K562 (cell line): ENCODE results near the gene CERS6. TPM values are rescaled to one million over a fixed set of nuclear protein-coding genes. Genes with fewer than 3 reads are reported as not detected.

ENCODE experiments used
- CREB5 ChIP-seq: fragments of 250-450 bp; sonication (Bioruptor Pico); IDR thresholded peaks from 2 replicates; pipeline ENCODE4 v1.5.0; 2020; ENCODE audit warnings: mild to moderate bottlenecking
- E2F4 ChIP-seq: sonication (generic); formaldehyde crosslinking; IDR thresholded peaks from 2 replicates; pipeline ENCODE4 v1.8.0; 2022; ENCODE audit warnings: mild to moderate bottlenecking, low read depth, missing genetic modification reagents
- FOXA1 ChIP-seq: fragments of 450-650 bp; IDR thresholded peaks from 2 replicates; pipeline ENCODE4 v1.6.1; 2016; ENCODE audit warnings: mild to moderate bottlenecking, borderline replicate concordance
- FUS ChIP-seq: fragments of 200-400 bp; formaldehyde crosslinking; optimal IDR thresholded peaks from 2 replicates; pipeline ENCODE3; 2017; ENCODE audit warnings: low read depth, low read length
- HDAC3 ChIP-seq: fragments of 450-650 bp; IDR thresholded peaks from 2 replicates; pipeline ENCODE4 v1.6.1; 2018; ENCODE audit warnings: borderline replicate concordance, mild to moderate bottlenecking, moderate library complexity; ENCODE audit not compliant: partially characterized antibody
- JUND ChIP-seq, 2 experiments: IDR thresholded peaks; 2 replicates in 1 of 2; 3 replicates in 1 of 2; pipeline ENCODE4 v1.6.1; 2011; ENCODE audit warnings: borderline replicate concordance in 2 of 2, low read depth in 2 of 2, low read length in 2 of 2, improper control_type of control experiment in 1 of 2, missing biosample characterization in 1 of 2, missing genetic modification characterization in 1 of 2, missing genetic modification reagents in 1 of 2
- MCM5 ChIP-seq: fragments of 450-650 bp; IDR thresholded peaks from 2 replicates; pipeline ENCODE4 v1.6.1; 2016; ENCODE audit warnings: low read depth
- PRDM10 ChIP-seq: fragments of 450-650 bp; IDR thresholded peaks from 2 replicates; pipeline ENCODE4 v1.6.1; 2018; ENCODE audit not compliant: partially characterized antibody
- RAD21 ChIP-seq, 2 experiments: fragments of 250-450 bp in 1 of 2; fragments of 450-650 bp in 1 of 2; sonication (Bioruptor Pico) in 1 of 2; formaldehyde crosslinking in 1 of 2; IDR thresholded peaks in 1 of 2; conservative IDR thresholded peaks in 1 of 2; 2 replicates each; pipeline versions ENCODE4 v1.4.0 to v1.8.0; 2020 to 2022; ENCODE audit warnings: mild to moderate bottlenecking in 2 of 2, moderate library complexity in 1 of 2
- SRSF7 ChIP-seq: fragments of 200-400 bp; formaldehyde crosslinking; optimal IDR thresholded peaks from 2 replicates; pipeline ENCODE3; 2017; ENCODE audit warnings: mild to moderate bottlenecking, low read depth, low read length
- TSHZ1 ChIP-seq: fragments of 250-450 bp; sonication (Bioruptor Pico); IDR thresholded peaks from 2 replicates; pipeline ENCODE4 v1.4.0; 2020; ENCODE audit warnings: mild to moderate bottlenecking, moderate library complexity
- ZBED1 ChIP-seq: IDR thresholded peaks from 2 replicates; pipeline ENCODE4 v1.6.1; 2014
- ZNF146 ChIP-seq: IDR thresholded peaks from one replicate; pipeline ENCODE4 v1.6.1; 2018; ENCODE audit warnings: missing compliant biosample characterization; ENCODE audit not compliant: unreplicated experiment
- ZNF324 ChIP-seq: fragments of 250-450 bp; sonication (Bioruptor Pico); IDR thresholded peaks from 2 replicates; pipeline ENCODE4 v1.4.0; 2020; ENCODE audit warnings: mild to moderate bottlenecking
- ZNF785 ChIP-seq: fragments of 250-450 bp; sonication (Bioruptor Pico); IDR thresholded peaks from 2 replicates; pipeline ENCODE4 v1.4.0; 2020; ENCODE audit warnings: mild to moderate bottlenecking
- polyA plus RNA-seq, 8 experiments: library from polyadenylated mRNA; depleted of rRNA in 4 of 8; stranded (reverse) in 5 of 8; unstranded in 3 of 8; fragments of >200 nt; fragmentation: Nextera tagmentation in 2 of 8; fragmentation: Illumina TruSeq in 1 of 8; extraction: Ambion mirVana in 2 of 8; extraction: Trizol in 1 of 8; gene quantifications; 2 replicates each; pipeline versions ENCODE4 v1.2.1 to v1.2.3, GENCODE V29; 2011 to 2014; ENCODE audit warnings: inconsistent platforms in 1 of 8, missing spikeins in 1 of 8
- total RNA-seq, 7 experiments: library from RNA; depleted of rRNA in 6 of 7; stranded (reverse); fragments of >200 nt in 6 of 7; fragmentation: Illumina TruSeq in 2 of 7; extraction: Trizol in 2 of 7; gene quantifications; 2 replicates each; pipeline versions ENCODE4 v1.2.1 to v1.2.3, GENCODE V29; 2011 to 2021; ENCODE audit warnings: low replicate concordance in 1 of 7

CERS6 gene
- total and polyA plus RNA-seq, 9 of the 15 experiments (the other 6 are each of a cell fraction or from before 2014, with no cell fraction given): 1.6 to 13.6 (median 11.4) TPM

GRCh38 chr2:168685600-168686451 lies 229.8 kb downstream of the CERS6 start (continued):
- TF ChIP-seq PRDM10: no peak
- no peak for TF ChIP-seq MCM5
- TF ChIP-seq SRSF7: no peak
- TF ChIP-seq JUND (IDR thresholded peaks at IDR 0.05; ENCODE audit: borderline replicate concordance, low read depth, low read length): peak; percentile 79
- no peak; the same call in 2 of the 3 replicates for TF ChIP-seq JUND (tag; IDR thresholded peaks at IDR 0.05; ENCODE audit: borderline replicate concordance, low read depth, low read length)
- no peak for TF ChIP-seq ZNF324 (CRISPR knock-in tag)
- no peak for TF ChIP-seq TSHZ1 (CRISPR knock-in tag)
- no peak for TF ChIP-seq CREB5
- no peak for TF ChIP-seq FUS
- no peak for TF ChIP-seq HDAC3
- no peak for TF ChIP-seq ZNF785 (CRISPR knock-in tag)
- TF ChIP-seq E2F4 (CRISPR knock-in tag): no peak
- TF ChIP-seq ZNF146 (CRISPR knock-in tag): no peak
- no peak for TF ChIP-seq ZBED1
- TF ChIP-seq RAD21 (CRISPR knock-in tag; conservative IDR thresholded peaks at IDR 0.05 in 1 of 2, IDR thresholded peaks at IDR 0.05 in 1 of 2): peak in 1 of 2 experiments; percentile 11; a peak in 2 of 4 replicates
- no peak for TF ChIP-seq FOXA1
